Measurements from ENCODE around the gene DST.
"Not testable (repeated sequence)": the region's sequence is repeated elsewhere in the genome, so short reads cannot be mapped to it uniquely, and the experiment has no call there.

DST gene

DNA sequence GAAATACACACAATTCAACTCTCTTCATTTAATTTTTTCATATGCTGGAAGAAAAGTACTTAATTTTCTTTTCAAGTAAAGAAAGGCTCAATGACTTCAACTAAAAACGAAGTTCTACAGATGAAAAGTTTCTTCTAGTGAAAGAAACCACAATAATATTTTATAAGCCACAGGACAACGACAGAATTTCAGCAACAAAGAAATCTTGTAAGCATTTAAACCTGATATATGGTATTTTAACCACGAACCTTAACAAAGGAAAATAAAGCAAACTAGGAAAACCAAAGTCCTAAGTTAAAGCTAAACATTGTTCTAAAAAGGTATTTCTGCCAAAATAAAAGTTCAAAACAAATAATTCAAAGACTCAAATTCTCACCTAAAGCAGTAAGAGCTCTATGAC lies 24.6 kb upstream of the DST start:
- H3K4me3 ChIP-seq (ENCODE audit: low read depth, low read length), result no peak overlapping the region
- no peak for DNase-seq (ENCODE audit: low read depth)
- TF ChIP-seq, protein P1, sequence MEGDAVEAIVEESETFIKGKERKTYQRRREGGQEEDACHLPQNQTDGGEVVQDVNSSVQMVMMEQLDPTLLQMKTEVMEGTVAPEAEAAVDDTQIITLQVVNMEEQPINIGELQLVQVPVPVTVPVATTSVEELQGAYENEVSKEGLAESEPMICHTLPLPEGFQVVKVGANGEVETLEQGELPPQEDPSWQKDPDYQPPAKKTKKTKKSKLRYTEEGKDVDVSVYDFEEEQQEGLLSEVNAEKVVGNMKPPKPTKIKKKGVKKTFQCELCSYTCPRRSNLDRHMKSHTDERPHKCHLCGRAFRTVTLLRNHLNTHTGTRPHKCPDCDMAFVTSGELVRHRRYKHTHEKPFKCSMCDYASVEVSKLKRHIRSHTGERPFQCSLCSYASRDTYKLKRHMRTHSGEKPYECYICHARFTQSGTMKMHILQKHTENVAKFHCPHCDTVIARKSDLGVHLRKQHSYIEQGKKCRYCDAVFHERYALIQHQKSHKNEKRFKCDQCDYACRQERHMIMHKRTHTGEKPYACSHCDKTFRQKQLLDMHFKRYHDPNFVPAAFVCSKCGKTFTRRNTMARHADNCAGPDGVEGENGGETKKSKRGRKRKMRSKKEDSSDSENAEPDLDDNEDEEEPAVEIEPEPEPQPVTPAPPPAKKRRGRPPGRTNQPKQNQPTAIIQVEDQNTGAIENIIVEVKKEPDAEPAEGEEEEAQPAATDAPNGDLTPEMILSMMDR (IDR thresholded peaks at IDR 0.05; ENCODE audit: low read depth, low read length, missing control alignments), result no peak

DNA sequence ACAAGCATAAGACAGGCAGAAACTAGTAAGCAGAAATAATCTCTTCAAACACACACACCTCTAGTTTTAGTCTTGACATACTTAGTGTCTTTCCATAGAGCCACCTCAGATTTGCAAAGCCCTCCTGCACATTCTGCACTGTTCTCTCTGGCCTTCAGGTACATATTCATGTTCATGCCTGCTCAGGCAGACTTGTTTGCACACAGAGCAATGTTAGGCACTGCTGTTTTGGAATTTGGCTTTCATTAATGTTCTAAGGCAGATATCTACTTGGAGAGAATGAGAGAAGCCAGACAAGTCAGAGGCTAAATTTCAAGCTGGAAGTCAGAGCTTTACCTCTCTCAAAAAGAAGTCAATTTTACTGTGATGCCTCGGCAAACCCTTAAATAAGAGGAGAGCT lies 21.3 kb upstream of the DST start:
- TF ChIP-seq, protein P1 (IDR thresholded peaks at IDR 0.05; ENCODE audit: low read depth, low read length, missing control alignments), result no peak
- no peak overlapping the region for H3K4me3 ChIP-seq (ENCODE audit: low read depth, low read length)
- DNase-seq (ENCODE audit: low read depth), result no peak

DNA sequence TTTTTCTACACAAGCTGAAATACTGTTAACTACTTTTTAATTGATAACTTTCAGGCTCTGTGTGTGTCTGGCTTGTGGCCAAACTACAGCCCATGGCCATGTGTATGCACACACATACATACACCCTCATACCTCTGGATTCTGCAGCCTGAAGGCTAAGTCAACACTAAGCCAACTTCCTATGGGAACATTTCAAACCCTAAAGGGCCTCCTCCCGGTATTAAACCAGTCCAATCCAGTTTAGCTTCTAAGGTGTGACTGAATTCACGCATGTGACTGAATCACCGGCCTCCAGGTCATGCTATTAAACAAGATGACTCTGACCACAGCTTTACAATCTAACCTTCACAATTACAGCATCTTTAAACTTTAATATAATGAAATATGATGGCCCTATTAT lies 20.7 kb upstream of the DST start:
- H3K4me3 ChIP-seq (ENCODE audit: low read depth, low read length), result no peak overlapping the region
- DNase-seq (ENCODE audit: low read depth), result no peak
- TF ChIP-seq, protein P1 (IDR thresholded peaks at IDR 0.05; ENCODE audit: low read depth, low read length, missing control alignments), result no peak

DNA sequence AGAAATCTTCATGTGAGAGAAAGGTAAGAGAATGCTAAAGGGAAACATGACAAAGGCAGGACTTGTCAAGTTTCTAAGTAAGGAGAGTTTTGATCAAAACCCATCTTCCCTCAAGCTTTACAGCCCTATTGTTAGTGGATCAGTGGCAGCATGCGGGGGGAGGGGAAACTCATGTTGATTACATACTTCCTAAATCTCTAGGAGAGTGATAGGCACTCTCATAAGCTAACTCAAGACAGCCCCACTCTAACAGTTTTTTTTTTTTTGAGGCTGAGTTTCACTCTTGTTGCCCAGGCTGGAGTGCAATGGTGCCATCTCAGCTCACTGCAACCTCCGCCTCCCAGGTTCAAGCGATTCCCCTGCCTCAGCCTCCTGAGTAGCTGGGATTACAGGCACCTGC lies 18.6 kb upstream of the DST start:
- H3K4me3 ChIP-seq (ENCODE audit: low read depth, low read length); DNase-seq (ENCODE audit: low read depth): not testable (repeated sequence)

DNA sequence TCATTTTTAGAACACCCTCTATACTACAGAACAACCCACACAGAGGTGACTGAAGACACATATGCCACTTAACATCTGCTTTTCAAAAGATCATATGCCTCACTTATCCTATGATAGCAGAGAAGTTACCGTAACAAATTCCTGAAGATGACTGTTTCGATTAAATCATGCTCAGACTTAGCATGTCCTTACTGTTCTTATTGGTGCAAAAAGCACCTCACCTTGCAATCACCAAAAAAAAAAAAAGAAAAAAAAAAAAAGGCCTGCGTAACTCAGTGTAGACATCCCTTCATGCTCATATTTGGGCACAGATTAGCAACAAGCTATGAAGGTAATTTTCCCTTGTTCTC lies 17.7 kb upstream of the DST start:
- TF ChIP-seq, protein P1 (IDR thresholded peaks at IDR 0.05; ENCODE audit: low read depth, low read length, missing control alignments), result no peak
- DNase-seq (ENCODE audit: low read depth), result no peak
- no peak overlapping the region for H3K4me3 ChIP-seq (ENCODE audit: low read depth, low read length)

DNA sequence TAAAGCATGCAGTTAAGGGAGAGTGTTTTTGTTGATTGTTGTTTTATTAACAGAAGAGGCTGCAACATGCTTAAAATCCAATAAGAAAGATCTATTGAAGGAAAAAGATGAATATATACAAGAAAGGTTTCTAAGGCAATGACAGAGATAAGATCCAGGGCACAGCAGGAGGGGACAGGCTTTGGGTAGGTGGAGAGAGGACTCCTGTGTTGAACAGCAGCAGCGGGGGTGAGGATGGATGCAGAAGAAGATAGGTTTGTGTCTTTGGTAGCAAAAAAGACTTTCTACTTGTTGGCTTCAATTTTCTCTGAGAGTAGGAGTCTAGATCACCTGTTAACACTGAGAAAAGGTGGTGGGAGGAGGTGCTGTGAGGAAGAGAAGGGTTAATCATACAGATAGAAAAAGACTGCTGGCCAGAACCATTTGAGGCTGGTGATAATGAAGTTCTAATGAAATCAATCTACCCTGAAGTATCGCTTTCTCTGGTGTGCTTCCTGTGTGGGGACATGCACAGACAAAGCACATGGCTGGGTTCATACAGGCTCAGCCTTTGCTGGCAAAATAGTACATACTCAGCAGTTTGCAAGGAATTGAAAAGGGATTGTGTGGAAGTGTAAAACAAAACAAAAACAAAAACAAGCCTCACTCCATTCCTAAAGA lies 17.2 kb upstream of the DST start:
- TF ChIP-seq, protein P1 (IDR thresholded peaks at IDR 0.05; ENCODE audit: low read depth, low read length, missing control alignments), result no peak
- peak; percentile 35 for DNase-seq (ENCODE audit: low read depth)
- no peak overlapping the region for H3K4me3 ChIP-seq (ENCODE audit: low read depth, low read length)

DNA sequence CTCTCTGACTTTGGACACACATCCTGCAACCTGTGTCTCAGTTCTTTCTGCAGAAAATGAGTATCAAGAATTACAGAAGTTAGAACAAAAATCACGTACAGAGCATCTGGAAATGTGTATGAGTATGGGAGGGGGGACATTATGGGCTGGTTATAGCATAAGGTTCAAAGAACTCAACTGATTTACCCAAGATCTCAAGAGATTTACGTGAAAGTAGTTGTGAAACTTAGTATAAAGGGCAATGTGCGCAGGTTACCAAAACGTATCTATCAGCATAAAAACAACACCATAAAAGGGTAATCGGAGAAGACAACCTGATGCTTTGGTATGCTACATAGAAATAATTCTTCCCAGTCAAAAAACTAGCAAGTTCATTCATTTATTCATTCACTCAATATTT lies 15.6 kb upstream of the DST start:
- TF ChIP-seq, protein P1 (IDR thresholded peaks at IDR 0.05; ENCODE audit: low read depth, low read length, missing control alignments), result no peak
- H3K4me3 ChIP-seq (ENCODE audit: low read depth, low read length), result no peak overlapping the region
- DNase-seq (ENCODE audit: low read depth), result no peak

Measured in GM12864 (cell line).